HepG2 (cell line): Measurements from ENCODE around the gene HS2ST1. TPM values are rescaled to one million over a fixed set of nuclear protein-coding genes. Genes with fewer than 3 reads are reported as not detected.

ENCODE experiments used
- ATM ChIP-seq: fragments of 450-650 bp; IDR thresholded peaks from 2 replicates; pipeline ENCODE4 v1.7.1; 2017; ENCODE audit warnings: mild to moderate bottlenecking, borderline replicate concordance
- FOXA3 ChIP-seq: IDR thresholded peaks from 2 replicates; pipeline ENCODE4 v1.6.1; 2016; ENCODE audit warnings: missing genetic modification reagents, missing compliant biosample characterization
- FUBP1 ChIP-seq: sonication (generic); formaldehyde crosslinking; IDR thresholded peaks from 2 replicates; pipeline ENCODE4 v1.5.1; 2020; ENCODE audit warnings: missing genetic modification reagents, mild to moderate bottlenecking, borderline replicate concordance
- MED1 ChIP-seq: sonication (generic); formaldehyde crosslinking; IDR thresholded peaks from 2 replicates; pipeline ENCODE4 v1.4.0; 2020; ENCODE audit warnings: missing genetic modification reagents
- MIXL1 ChIP-seq: IDR thresholded peaks from 2 replicates; pipeline ENCODE4 v1.6.1; 2016
- MXI1 ChIP-seq: IDR thresholded peaks from 3 replicates; pipeline ENCODE4 v1.6.1; 2012; ENCODE audit warnings: low read depth, low read length, inconsistent platforms, borderline replicate concordance
- PLRG1 ChIP-seq: fragments of 450-650 bp; conservative IDR thresholded peaks from 2 replicates; pipeline ENCODE4 v1.6.1; 2016
- SOX13 ChIP-seq, 3 experiments: fragments of 450-650 bp in 1 of 3; sonication (generic) in 1 of 3; formaldehyde crosslinking in 1 of 3; IDR thresholded peaks in 2 of 3; conservative IDR thresholded peaks in 1 of 3; 2 replicates each; pipeline versions ENCODE4 v1.5.0 to v1.6.1; 2016 to 2020; ENCODE audit warnings: antibody characterized with exemption in 1 of 3, mild to moderate bottlenecking in 1 of 3, missing compliant biosample characterization in 1 of 3, missing genetic modification reagents in 1 of 3, moderate library complexity in 1 of 3
- SP5 ChIP-seq: IDR thresholded peaks from 2 replicates; pipeline ENCODE4 v1.6.1; 2016; ENCODE audit warnings: low read depth, borderline replicate concordance
- ZFP36L1 ChIP-seq: sonication (generic); formaldehyde crosslinking; IDR thresholded peaks from 2 replicates; pipeline ENCODE4 v1.8.0; 2022; ENCODE audit warnings: mild to moderate bottlenecking, missing genetic modification reagents, moderate library complexity
- ZFY ChIP-seq: sonication (generic); formaldehyde crosslinking; IDR thresholded peaks from 2 replicates; pipeline ENCODE4 v1.4.0; 2020; ENCODE audit warnings: missing genetic modification reagents
- ZKSCAN8 ChIP-seq: IDR thresholded peaks from 2 replicates; pipeline ENCODE4 v1.6.1; 2016; ENCODE audit warnings: borderline replicate concordance, missing genetic modification reagents, missing compliant biosample characterization
- ZMAT3 ChIP-seq: sonication (generic); formaldehyde crosslinking; conservative IDR thresholded peaks from 2 replicates; pipeline ENCODE4 v1.7.0; 2021; ENCODE audit warnings: missing genetic modification reagents
- ZNF510 ChIP-seq: sonication (generic); formaldehyde crosslinking; IDR thresholded peaks from 2 replicates; pipeline ENCODE4 v1.4.0; 2020; ENCODE audit warnings: low read depth, mild to moderate bottlenecking, missing genetic modification reagents
- ZNF646 ChIP-seq: sonication (generic); formaldehyde crosslinking; IDR thresholded peaks from 2 replicates; pipeline ENCODE4 v1.9.0; 2021; ENCODE audit warnings: mild to moderate bottlenecking, missing genetic modification reagents
- ZNF660 ChIP-seq: sonication (generic); formaldehyde crosslinking; IDR thresholded peaks from 2 replicates; pipeline ENCODE4 v1.5.1; 2020; ENCODE audit warnings: mild to moderate bottlenecking, low read depth, missing genetic modification reagents, borderline replicate concordance
- polyA plus RNA-seq, 8 experiments: library from polyadenylated mRNA; depleted of rRNA in 3 of 8; stranded (reverse) in 7 of 8; unstranded in 1 of 8; fragments of >200 nt; fragmentation: Illumina TruSeq in 4 of 8; extraction: Trizol in 4 of 8; gene quantifications; 2 replicates each; pipeline versions ENCODE4 v1.2.1 to v1.2.3, GENCODE V29; 2011 to 2016; ENCODE audit warnings: low read depth in 4 of 8, missing spikeins in 1 of 8, mixed read lengths in 1 of 8; ENCODE audit not compliant: insufficient read depth in 1 of 8
- total RNA-seq, 5 experiments: library from RNA; depleted of rRNA; stranded (reverse); fragments of >200 nt; fragmentation: Illumina TruSeq; extraction: Trizol; gene quantifications; 2 replicates each; pipeline ENCODE4 v1.2.3, GENCODE V29; 2016; ENCODE audit warnings: low read depth in 1 of 5
- TF ChIP-seq, protein P1 (sequence below): sonication (generic); formaldehyde crosslinking; conservative IDR thresholded peaks from 2 replicates; pipeline ENCODE4 v1.5.0; 2020; ENCODE audit warnings: missing genetic modification reagents

Gene HS2ST1
- total and polyA plus RNA-seq, 2 of the 13 experiments (the other 11 are each of a cell fraction or from before 2014, with no cell fraction given), result 22.1 to 58.7 TPM

GRCh38 chr1:87111659-87112371, 197.4 kb downstream of the HS2ST1 start (continued):
- TF ChIP-seq ZFP36L1 (CRISPR knock-in tag), result no peak
- no peak for TF ChIP-seq ZKSCAN8 (CRISPR knock-in tag)
- TF ChIP-seq FUBP1 (CRISPR knock-in tag), result no peak
- peak; percentile 11; the same call in 1 of the 2 replicates for TF ChIP-seq FOXA3 (CRISPR knock-in tag)
- TF ChIP-seq ZNF660 (CRISPR knock-in tag), result no peak
- 0 out of 2 replicates have a peak, but pooled peaks have one; percentile 16 for TF ChIP-seq MED1
- no peak for TF ChIP-seq ZNF510 (CRISPR knock-in tag)
- TF ChIP-seq ZFY (CRISPR knock-in tag), result no peak
- no peak for TF ChIP-seq ZMAT3 (CRISPR knock-in tag)
- TF ChIP-seq ATM, result no peak
- TF ChIP-seq SOX13 (IDR thresholded peaks at IDR 0.05), result no peak
- TF ChIP-seq SOX13 (CRISPR knock-in tag; conservative IDR thresholded peaks at IDR 0.05 in 1 of 2, IDR thresholded peaks at IDR 0.05 in 1 of 2), result peak in 1 of 2 experiments; percentile 54; a peak in 1 of 4 replicates
- TF ChIP-seq SP5 (CRISPR knock-in tag), result no peak
- TF ChIP-seq MIXL1, result peak; percentile 23; the same call in 1 of the 2 replicates
- TF ChIP-seq, protein P1, sequence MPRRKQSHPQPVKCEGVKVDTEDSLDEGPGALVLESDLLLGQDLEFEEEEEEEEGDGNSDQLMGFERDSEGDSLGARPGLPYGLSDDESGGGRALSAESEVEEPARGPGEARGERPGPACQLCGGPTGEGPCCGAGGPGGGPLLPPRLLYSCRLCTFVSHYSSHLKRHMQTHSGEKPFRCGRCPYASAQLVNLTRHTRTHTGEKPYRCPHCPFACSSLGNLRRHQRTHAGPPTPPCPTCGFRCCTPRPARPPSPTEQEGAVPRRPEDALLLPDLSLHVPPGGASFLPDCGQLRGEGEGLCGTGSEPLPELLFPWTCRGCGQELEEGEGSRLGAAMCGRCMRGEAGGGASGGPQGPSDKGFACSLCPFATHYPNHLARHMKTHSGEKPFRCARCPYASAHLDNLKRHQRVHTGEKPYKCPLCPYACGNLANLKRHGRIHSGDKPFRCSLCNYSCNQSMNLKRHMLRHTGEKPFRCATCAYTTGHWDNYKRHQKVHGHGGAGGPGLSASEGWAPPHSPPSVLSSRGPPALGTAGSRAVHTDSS (CRISPR knock-in tag), result no peak
- no peak for TF ChIP-seq ZNF646
- TF ChIP-seq MXI1, result no peak
- TF ChIP-seq PLRG1, result no peak
